IMR-90 (cell line): ENCODE measurements around the gene CASK. TPM values are rescaled to one million over a fixed set of nuclear protein-coding genes. Genes with fewer than 3 reads are reported as not detected.
"Not testable (repeated sequence)": the region's sequence is repeated elsewhere in the genome, so short reads cannot be mapped to it uniquely, and the experiment has no call there.

Experiments
- ATAC-seq: fragments of 200-7000 bp; cut with Tn5 transposase; 2 replicates; pipeline ENCODE4 v1.9.1; 2020; ENCODE audit warnings: low read depth, mild to moderate bottlenecking, moderate library complexity
- BruUV-seq: library from RNA; stranded (reverse); fragments of 400-500 nt; replicated peaks from 2 replicates; lab custom pipeline; 2021; lab: Mats Ljungman, UMichigan
- CTCF ChIA-PET: fragments of 300-600 bp; formaldehyde crosslinking; extraction: SDS; loops from one replicate; lab custom pipeline; 2021; ENCODE audit warnings: antibody characterized with exemption; lab: Yijun Ruan, JAX
- POLR2A ChIA-PET: fragments of 300-600 bp; sonication (Branson Sonifier 250); formaldehyde crosslinking; loops from one replicate; lab custom pipeline; 2022; ENCODE audit warnings: antibody characterized with exemption; ENCODE audit not compliant: unreplicated experiment; lab: Charles Lee
- DNase-seq: peaks from one replicate; pipeline ENCODE4 v3.0.0; 2013
- H2AFZ ChIP-seq: replicated peaks from 2 replicates; pipeline ENCODE3; 2013; ENCODE audit warnings: low read length, mild to moderate bottlenecking; ENCODE audit not compliant: poor library complexity
- H2AK5ac ChIP-seq: 2 replicates; pipeline ENCODE4 v1.6.1; 2013; ENCODE audit warnings: low read depth, low read length, inconsistent platforms
- H2AK9ac ChIP-seq: replicated peaks from 2 replicates; pipeline ENCODE3; 2013; ENCODE audit warnings: mild to moderate bottlenecking, low read depth, low read length, moderate library complexity; ENCODE audit not compliant: poor library complexity
- H2BK120ac ChIP-seq: 2 replicates; pipeline ENCODE4 v1.6.1; 2013; ENCODE audit warnings: low read depth, low read length, inconsistent platforms
- H2BK15ac ChIP-seq: 3 replicates; pipeline ENCODE4 v1.6.1; 2013; ENCODE audit warnings: low read depth, low read length, inconsistent platforms
- H2BK20ac ChIP-seq: 2 replicates; pipeline ENCODE4 v1.6.1; 2013; ENCODE audit warnings: low read depth, mild to moderate bottlenecking, inconsistent platforms, low read length, moderate library complexity
- H2BK5ac ChIP-seq: 2 replicates; pipeline ENCODE4 v1.6.1; 2013; ENCODE audit warnings: mild to moderate bottlenecking, low read depth, low read length, inconsistent platforms; ENCODE audit not compliant: poor library complexity, severe bottlenecking
- H3K14ac ChIP-seq: replicated peaks from 2 replicates; pipeline ENCODE4 v1.6.1; 2013; ENCODE audit warnings: low read depth, low read length, inconsistent platforms
- H3K18ac ChIP-seq: 2 replicates; pipeline ENCODE4 v1.6.1; 2013; ENCODE audit warnings: low read depth, low read length, control low read depth
- H3K23ac ChIP-seq: 2 replicates; pipeline ENCODE4 v1.6.1; 2013; ENCODE audit warnings: low read depth, low read length, inconsistent platforms
- H3K27ac ChIP-seq: 2 replicates; pipeline ENCODE4 v1.5.1; 2013; ENCODE audit warnings: mild to moderate bottlenecking, control low read depth, low read length; ENCODE audit not compliant: insufficient read depth
- H3K27me3 ChIP-seq: 2 replicates; pipeline ENCODE4 v1.6.1; 2013; ENCODE audit warnings: low read length; ENCODE audit not compliant: control insufficient read depth, insufficient read depth
- H3K36me3 ChIP-seq: 2 replicates; pipeline ENCODE4 v1.6.1; 2013; ENCODE audit warnings: low read length, mixed read lengths; ENCODE audit not compliant: control insufficient read depth, insufficient read depth
- H3K4ac ChIP-seq: 2 replicates; pipeline ENCODE4 v1.6.1; 2013; ENCODE audit warnings: low read depth, low read length, inconsistent platforms
- H3K4me1 ChIP-seq: 2 replicates; pipeline ENCODE4 v1.6.1; 2013; ENCODE audit warnings: low read length, mixed read lengths; ENCODE audit not compliant: control insufficient read depth, insufficient read depth
- H3K4me2 ChIP-seq: 2 replicates; pipeline ENCODE4 v1.6.1; 2013; ENCODE audit warnings: low read depth, mild to moderate bottlenecking, control low read depth, low read length, moderate library complexity
- H3K4me3 ChIP-seq: 2 replicates; pipeline ENCODE4 v1.5.1; 2013; ENCODE audit warnings: low read depth, mild to moderate bottlenecking, control low read depth, low read length, moderate library complexity; ENCODE audit not compliant: insufficient read depth
- H3K56ac ChIP-seq: 2 replicates; pipeline ENCODE4 v1.6.1; 2013; ENCODE audit warnings: low read length, inconsistent platforms; ENCODE audit not compliant: insufficient read depth; ENCODE audit errors: extremely low read depth
- H3K79me1 ChIP-seq, 2 experiments: 2 replicates each; pipeline ENCODE4 v1.6.1; 2013; ENCODE audit warnings: low read length in 2 of 2, inconsistent platforms in 1 of 2, low read depth in 1 of 2
- H3K9ac ChIP-seq: 2 replicates; pipeline ENCODE4 v1.6.1; 2013; ENCODE audit warnings: low read depth, low read length, control low read depth
- H3K9me1 ChIP-seq: 2 replicates; pipeline ENCODE4 v1.6.1; 2013; ENCODE audit warnings: low read length, inconsistent platforms; ENCODE audit not compliant: insufficient read depth
- H3K9me3 ChIP-seq: 2 replicates; pipeline ENCODE4 v1.6.1; 2013; ENCODE audit warnings: low read length; ENCODE audit not compliant: control insufficient read depth, insufficient read depth
- H4K20me1 ChIP-seq: 2 replicates; pipeline ENCODE4 v1.6.1; 2013; ENCODE audit warnings: low read length, inconsistent platforms; ENCODE audit not compliant: insufficient read depth
- H4K5ac ChIP-seq: 2 replicates; pipeline ENCODE4 v1.6.1; 2013; ENCODE audit warnings: mild to moderate bottlenecking, low read depth, low read length, control low read depth
- H4K8ac ChIP-seq, 2 experiments: 2 replicates each; pipeline ENCODE4 v1.6.1; 2013; ENCODE audit warnings: low read depth in 2 of 2, low read length in 2 of 2, control low read depth in 1 of 2, inconsistent platforms in 1 of 2
- H4K91ac ChIP-seq: 2 replicates; pipeline ENCODE4 v1.6.1; 2013; ENCODE audit warnings: low read depth, low read length, inconsistent platforms; ENCODE audit not compliant: insufficient read depth
- WGBS, 2 experiments: methylation state at CpG; one replicate each; pipeline versions ENCODE4 v1.1.5 to v1.1.7; 2013; ENCODE audit warnings: missing lambda C conversion rate in 2 of 2; ENCODE audit not compliant: insufficient read length in 1 of 2; ENCODE audit errors: extremely low coverage in 2 of 2; 5-methylcytosine and 5-hydroxymethylcytosine counted together
- dilution Hi-C: fragments of 300-500 bp; cut with HindIII; formaldehyde crosslinking; loops from one replicate; pipeline ENCODE4 v1.14.3; 2018; ENCODE audit warnings: low sequenced_read_pairs; ENCODE audit not compliant: unreplicated experiment
- in situ Hi-C: fragments of 300-500 bp; cut with MboI; formaldehyde crosslinking; loops from 3 replicates; pipeline ENCODE4 v1.14.3; 2019; ENCODE audit warnings: low sequenced_read_pairs, inconsistent platforms, mixed read lengths
- intact Hi-C: fragments of 100-400 bp; cut with micrococcal nuclease; formaldehyde crosslinking; loops from 2 replicates; pipeline ENCODE4 v1.10.0; 2022
- polyA plus RNA-seq, 3 experiments: library from polyadenylated mRNA; depleted of rRNA; stranded (reverse); fragments of >200 nt; gene quantifications; 2 replicates each; pipeline ENCODE4 v1.2.3, GENCODE V29; 2012; ENCODE audit warnings: low replicate concordance in 1 of 3
- total RNA-seq: library from RNA; depleted of rRNA; stranded (reverse); fragments of >200 nt; gene quantifications from 2 replicates; pipeline ENCODE4 v1.2.3, GENCODE V29; 2012

The CASK gene
- total and polyA plus RNA-seq, 2 of the 4 experiments (the other 2 are of a cell fraction) = 9.4 to 17.7 TPM

DNA sequence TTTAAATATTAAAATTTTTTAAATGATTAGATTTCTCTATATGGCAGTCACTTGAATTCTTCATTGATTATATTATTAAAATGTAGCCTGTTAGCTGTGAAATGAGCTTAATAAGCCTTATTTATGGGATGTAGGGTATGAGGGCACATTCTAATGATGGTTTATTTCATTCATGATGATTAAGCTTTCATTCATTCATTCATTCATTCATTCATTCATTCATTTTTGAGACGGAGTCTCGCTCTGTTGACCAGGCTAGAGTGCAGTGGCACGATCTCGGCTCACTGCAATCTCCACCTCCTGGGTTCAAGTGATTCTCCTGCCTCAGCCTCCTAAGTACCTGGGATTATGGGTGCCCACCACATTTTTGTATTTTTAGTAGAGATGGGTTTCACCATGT lies 317.3 kb downstream of the CASK start:
- H3K4me3 ChIP-seq, H3K36me3 ChIP-seq, H4K20me1 ChIP-seq, H2AK5ac ChIP-seq, H3K4ac ChIP-seq, H3K56ac ChIP-seq, H2AFZ ChIP-seq, H3K14ac ChIP-seq, H3K9me3 ChIP-seq, H3K4me1 ChIP-seq, H3K18ac ChIP-seq, DNase-seq, H4K5ac ChIP-seq, H4K8ac ChIP-seq, H3K9ac ChIP-seq, H3K27ac ChIP-seq, H4K91ac ChIP-seq, ATAC-seq, H3K27me3 ChIP-seq, H2BK5ac ChIP-seq, H2BK120ac ChIP-seq, H2BK20ac ChIP-seq, H3K9me1 ChIP-seq, POLR2A ChIA-PET, H3K4me2 ChIP-seq, dilution Hi-C loops, CTCF ChIA-PET, H3K79me1 ChIP-seq, BruUV-seq, H3K23ac ChIP-seq, intact Hi-C loops, H2BK15ac ChIP-seq, H2AK9ac ChIP-seq, in situ Hi-C loops: not testable (repeated sequence)
- WGBS, 2 experiments = no CpG with 5 or more reads among the region's 4 CpGs
